NCI-H1930 (cell line): ENCODE measurements around the gene EBF3.

ENCODE experiments used
- DNase-seq, 2 experiments: peaks; one replicate each; lab custom pipeline; 2025; lab: John Stamatoyannopoulos, UW

Gene EBF3

GRCh38 chr10:129796710-129797420 is 167.2 kb downstream of the EBF3 start:
- no peak for DNase-seq

GRCh38 chr10:129793996-129794395 is 170.1 kb downstream of the EBF3 start:
- DNase-seq: no peak

- DNase-seq: no peak
These were observed 170.6 kb downstream of the EBF3 start for GRCh38 chr10:129793479-129793878.

GRCh38 chr10:129792864-129793263 is 171.2 kb downstream of the EBF3 start:
- DNase-seq: no peak

- no peak for DNase-seq
These were observed 171.9 kb downstream of the EBF3 start for GRCh38 chr10:129792141-129792540.

- DNase-seq: no peak
These were observed 173.2 kb downstream of the EBF3 start for GRCh38 chr10:129790715-129791446.

- DNase-seq: no peak
These were observed 175.9 kb downstream of the EBF3 start for GRCh38 chr10:129788215-129788614.

- DNase-seq: no peak
These were observed 176.5 kb downstream of the EBF3 start for GRCh38 chr10:129787557-129787956.

- no peak for DNase-seq
These were observed 177.9 kb downstream of the EBF3 start for GRCh38 chr10:129786216-129786615.

DNA sequence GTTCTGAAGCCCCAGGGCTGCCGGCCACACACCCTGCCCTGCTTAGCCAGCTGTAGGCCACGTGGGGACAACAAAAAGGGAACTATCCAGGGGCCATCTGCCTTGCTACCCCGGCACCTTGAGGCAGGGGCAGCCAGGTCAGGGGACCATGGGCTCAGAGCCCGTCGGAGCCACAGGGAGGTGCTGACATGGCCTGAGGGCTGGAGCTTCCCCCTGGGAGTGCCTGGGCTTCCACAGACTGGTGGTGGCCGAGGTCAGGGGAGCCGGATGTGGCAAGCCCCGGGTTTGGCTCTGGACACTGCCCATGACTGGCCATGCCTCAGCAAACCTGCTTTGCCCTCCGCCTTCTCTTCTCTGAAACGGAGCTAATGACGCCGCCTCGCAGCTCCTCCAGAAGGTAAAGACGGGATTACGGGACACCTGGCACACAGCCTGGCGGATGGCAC is 178.5 kb downstream of the EBF3 start:
- no peak for DNase-seq
